ENCODE data around the gene CTCF.

GRCh38 chr16:67666032-67666551 lies 103.8 kb downstream of the CTCF start:
- TF ChIP-seq CTCF (conservative IDR thresholded peaks at IDR 0.05 in 1 of 2, IDR thresholded peaks at IDR 0.05 in 1 of 2; ENCODE audit: low read depth in 1 of 2, low read length in 2 of 2) (no peak), EZH2 (IDR thresholded peaks at IDR 0.05; ENCODE audit: low read length, missing control alignments) (no peak)
